HepG2 (cell line): ENCODE data around the gene DDAH2. TPM values are rescaled to one million over a fixed set of nuclear protein-coding genes. Genes with fewer than 3 reads are reported as not detected.

ENCODE experiments used
- ATF5 ChIP-seq: sonication (generic); formaldehyde crosslinking; IDR thresholded peaks from 2 replicates; pipeline ENCODE4 v1.4.0; 2020; ENCODE audit warnings: mild to moderate bottlenecking, low read depth, missing genetic modification reagents
- BHLHE40 ChIP-seq: IDR thresholded peaks from 2 replicates; pipeline ENCODE4 v1.6.1; 2011; ENCODE audit warnings: low read length, improper control_type of control experiment
- GLI4 ChIP-seq: sonication (generic); formaldehyde crosslinking; IDR thresholded peaks from 2 replicates; pipeline ENCODE4 v1.5.1; 2020; ENCODE audit warnings: missing genetic modification reagents, mild to moderate bottlenecking, moderate library complexity, borderline replicate concordance
- HNRNPLL ChIP-seq: fragments of 200-400 bp; formaldehyde crosslinking; IDR thresholded peaks from 2 replicates; pipeline ENCODE4 v1.6.1; 2017; ENCODE audit warnings: mild to moderate bottlenecking, low read depth, low read length; ENCODE audit not compliant: poor library complexity, severe bottlenecking
- JARID2 ChIP-seq: sonication (generic); formaldehyde crosslinking; IDR thresholded peaks from 2 replicates; pipeline ENCODE4 v1.8.1; 2023; ENCODE audit warnings: missing genetic modification reagents, inconsistent platforms; ENCODE audit not compliant: insufficient replicate concordance
- MZF1 ChIP-seq: sonication (generic); formaldehyde crosslinking; IDR thresholded peaks from 2 replicates; pipeline ENCODE4 v1.8.1; 2023; ENCODE audit warnings: mild to moderate bottlenecking, missing genetic modification reagents, borderline replicate concordance
- RNF219 ChIP-seq: sonication (generic); formaldehyde crosslinking; IDR thresholded peaks from 2 replicates; pipeline ENCODE4 v1.5.0; 2020; ENCODE audit warnings: mild to moderate bottlenecking, missing genetic modification reagents
- TCF7L2 ChIP-seq: IDR thresholded peaks from 2 replicates; pipeline ENCODE4 v1.6.1; 2011; ENCODE audit warnings: mild to moderate bottlenecking, low read depth, low read length, moderate library complexity
- UBTF ChIP-seq: sonication (generic); formaldehyde crosslinking; IDR thresholded peaks from 2 replicates; pipeline ENCODE4 v1.4.0; 2020; ENCODE audit warnings: mild to moderate bottlenecking, missing genetic modification reagents
- ZMYM4 ChIP-seq: sonication (generic); formaldehyde crosslinking; IDR thresholded peaks from 2 replicates; pipeline ENCODE4 v1.8.1; 2023; ENCODE audit warnings: mild to moderate bottlenecking, missing genetic modification reagents
- ZNF335 ChIP-seq: sonication (generic); formaldehyde crosslinking; IDR thresholded peaks from 2 replicates; pipeline ENCODE4 v1.4.0; 2020; ENCODE audit warnings: missing genetic modification reagents
- ZNF598 ChIP-seq: sonication (generic); formaldehyde crosslinking; IDR thresholded peaks from 2 replicates; pipeline ENCODE4 v1.5.1; 2020; ENCODE audit warnings: mild to moderate bottlenecking, missing genetic modification reagents, borderline replicate concordance
- ZNF605 ChIP-seq: sonication (generic); formaldehyde crosslinking; IDR thresholded peaks from 2 replicates; pipeline ENCODE4 v1.8.0; 2022; ENCODE audit warnings: mild to moderate bottlenecking, missing genetic modification reagents
- ZNF629 ChIP-seq: sonication (generic); formaldehyde crosslinking; conservative IDR thresholded peaks from 2 replicates; pipeline ENCODE4 v1.5.0; 2020; ENCODE audit warnings: missing genetic modification reagents
- ZNF674 ChIP-seq: sonication (generic); formaldehyde crosslinking; IDR thresholded peaks from 2 replicates; pipeline ENCODE4 v1.5.0; 2020; ENCODE audit warnings: low read depth, mild to moderate bottlenecking, missing genetic modification reagents
- polyA plus RNA-seq, 8 experiments: library from polyadenylated mRNA; depleted of rRNA in 3 of 8; stranded (reverse) in 7 of 8; unstranded in 1 of 8; fragments of >200 nt; fragmentation: Illumina TruSeq in 4 of 8; extraction: Trizol in 4 of 8; gene quantifications; 2 replicates each; pipeline versions ENCODE4 v1.2.1 to v1.2.3, GENCODE V29; 2011 to 2016; ENCODE audit warnings: low read depth in 4 of 8, missing spikeins in 1 of 8, mixed read lengths in 1 of 8; ENCODE audit not compliant: insufficient read depth in 1 of 8
- total RNA-seq, 5 experiments: library from RNA; depleted of rRNA; stranded (reverse); fragments of >200 nt; fragmentation: Illumina TruSeq; extraction: Trizol; gene quantifications; 2 replicates each; pipeline ENCODE4 v1.2.3, GENCODE V29; 2016; ENCODE audit warnings: low read depth in 1 of 5
- TF ChIP-seq, protein P1 (sequence below): sonication (generic); formaldehyde crosslinking; IDR thresholded peaks from 2 replicates; pipeline ENCODE4 v1.4.0; 2020; ENCODE audit warnings: missing genetic modification reagents, mild to moderate bottlenecking, borderline replicate concordance
- TF ChIP-seq, protein P2 (sequence below): IDR thresholded peaks from 2 replicates; pipeline ENCODE4 v1.6.1; 2018; ENCODE audit warnings: missing genetic modification reagents, mild to moderate bottlenecking, missing compliant biosample characterization

Gene DDAH2
- total and polyA plus RNA-seq, 2 of the 13 experiments (the other 11 are each of a cell fraction or from before 2014, with no cell fraction given), result 16.4 to 21.1 TPM

DNA sequence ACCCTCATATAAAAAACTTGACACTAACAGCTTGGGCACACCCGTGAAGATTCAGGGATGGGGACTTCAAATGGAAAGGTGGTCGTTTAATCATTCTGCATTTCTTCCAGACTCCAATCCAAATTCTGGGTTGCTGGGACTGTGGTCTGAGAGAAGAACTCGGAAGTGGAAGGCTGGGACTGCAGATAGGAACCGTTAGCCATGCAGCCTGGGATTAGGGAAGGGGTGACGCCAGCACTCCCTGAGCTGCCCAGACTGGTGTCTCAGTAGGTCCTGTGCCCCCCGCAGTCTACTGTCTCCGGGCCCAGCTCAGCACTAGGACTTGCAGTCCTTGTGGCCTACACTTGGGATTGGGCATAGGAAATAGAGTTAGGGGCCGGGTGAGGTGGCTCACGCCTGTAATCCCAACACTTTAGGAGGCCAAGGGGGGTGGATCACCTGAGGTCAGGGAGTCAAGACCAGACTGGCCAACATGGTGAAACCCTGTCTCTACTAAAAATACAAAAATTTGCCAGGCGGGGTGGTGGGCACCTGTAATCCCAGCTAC lies 7.7 kb upstream of the DDAH2 start (continued):
- TF ChIP-seq UBTF, result peak; percentile 16; the same call in 1 of the 2 replicates
- 0 out of 2 replicates have a peak, but pooled peaks have one; percentile 22 for TF ChIP-seq GLI4 (CRISPR knock-in tag)
- TF ChIP-seq MZF1, result no peak
- TF ChIP-seq ZNF335, result peak; percentile 3; the same call in 1 of the 2 replicates
- no peak for TF ChIP-seq HNRNPLL
- peak; percentile 7; the same call in 1 of the 2 replicates for TF ChIP-seq ZMYM4 (CRISPR knock-in tag)
- TF ChIP-seq RNF219 (CRISPR knock-in tag), result 0 out of 2 replicates have a peak, but pooled peaks have one; percentile 56
- TF ChIP-seq JARID2 (CRISPR knock-in tag), result no peak
- TF ChIP-seq ZNF674 (CRISPR knock-in tag), result 0 out of 2 replicates have a peak, but pooled peaks have one; percentile 67
- TF ChIP-seq ATF5 (CRISPR knock-in tag), result 0 out of 2 replicates have a peak, but pooled peaks have one; percentile 8
- TF ChIP-seq TCF7L2, result no peak
- peak; percentile 57; the same call in 1 of the 2 replicates for TF ChIP-seq ZNF605 (CRISPR knock-in tag)
- TF ChIP-seq ZNF598 (CRISPR knock-in tag), result peak; percentile 72; the same call in 1 of the 2 replicates
- TF ChIP-seq ZNF629 (CRISPR knock-in tag), result no peak
- TF ChIP-seq, protein P1, sequence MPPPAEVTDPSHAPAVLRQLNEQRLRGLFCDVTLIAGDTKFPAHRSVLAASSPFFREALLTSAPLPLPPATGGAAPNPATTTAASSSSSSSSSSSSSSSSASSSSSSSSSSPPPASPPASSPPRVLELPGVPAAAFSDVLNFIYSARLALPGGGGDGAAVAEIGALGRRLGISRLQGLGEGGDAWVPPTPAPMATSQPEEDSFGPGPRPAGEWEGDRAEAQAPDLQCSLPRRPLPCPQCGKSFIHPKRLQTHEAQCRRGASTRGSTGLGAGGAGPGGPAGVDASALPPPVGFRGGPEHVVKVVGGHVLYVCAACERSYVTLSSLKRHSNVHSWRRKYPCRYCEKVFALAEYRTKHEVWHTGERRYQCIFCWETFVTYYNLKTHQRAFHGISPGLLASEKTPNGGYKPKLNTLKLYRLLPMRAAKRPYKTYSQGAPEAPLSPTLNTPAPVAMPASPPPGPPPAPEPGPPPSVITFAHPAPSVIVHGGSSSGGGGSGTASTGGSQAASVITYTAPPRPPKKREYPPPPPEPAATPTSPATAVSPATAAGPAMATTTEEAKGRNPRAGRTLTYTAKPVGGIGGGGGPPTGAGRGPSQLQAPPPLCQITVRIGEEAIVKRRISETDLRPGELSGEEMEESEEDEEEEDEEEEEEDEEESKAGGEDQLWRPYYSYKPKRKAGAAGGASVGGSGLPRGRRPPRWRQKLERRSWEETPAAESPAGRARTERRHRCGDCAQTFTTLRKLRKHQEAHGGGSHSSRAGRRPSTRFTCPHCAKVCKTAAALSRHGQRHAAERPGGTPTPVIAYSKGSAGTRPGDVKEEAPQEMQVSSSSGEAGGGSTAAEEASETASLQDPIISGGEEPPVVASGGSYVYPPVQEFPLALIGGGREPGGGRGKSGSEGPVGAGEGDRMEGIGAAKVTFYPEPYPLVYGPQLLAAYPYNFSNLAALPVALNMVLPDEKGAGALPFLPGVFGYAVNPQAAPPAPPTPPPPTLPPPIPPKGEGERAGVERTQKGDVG (CRISPR knock-in tag), result no peak
- TF ChIP-seq, protein P2, sequence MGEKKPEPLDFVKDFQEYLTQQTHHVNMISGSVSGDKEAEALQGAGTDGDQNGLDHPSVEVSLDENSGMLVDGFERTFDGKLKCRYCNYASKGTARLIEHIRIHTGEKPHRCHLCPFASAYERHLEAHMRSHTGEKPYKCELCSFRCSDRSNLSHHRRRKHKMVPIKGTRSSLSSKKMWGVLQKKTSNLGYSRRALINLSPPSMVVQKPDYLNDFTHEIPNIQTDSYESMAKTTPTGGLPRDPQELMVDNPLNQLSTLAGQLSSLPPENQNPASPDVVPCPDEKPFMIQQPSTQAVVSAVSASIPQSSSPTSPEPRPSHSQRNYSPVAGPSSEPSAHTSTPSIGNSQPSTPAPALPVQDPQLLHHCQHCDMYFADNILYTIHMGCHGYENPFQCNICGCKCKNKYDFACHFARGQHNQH, result peak; percentile 15; the same call in 1 of the 2 replicates
- TF ChIP-seq BHLHE40, result no peak
